Measurements from ENCODE around the gene CNPY2.

Gene CNPY2

GRCh38 chr12:56317675-56318074, 1.9 kb upstream of the CNPY2 start:
- Mint-ChIP-seq H3K4me3 (no peak overlapping the region), H3K27ac (no peak overlapping the region)
- no peak for DNase-seq

DNA sequence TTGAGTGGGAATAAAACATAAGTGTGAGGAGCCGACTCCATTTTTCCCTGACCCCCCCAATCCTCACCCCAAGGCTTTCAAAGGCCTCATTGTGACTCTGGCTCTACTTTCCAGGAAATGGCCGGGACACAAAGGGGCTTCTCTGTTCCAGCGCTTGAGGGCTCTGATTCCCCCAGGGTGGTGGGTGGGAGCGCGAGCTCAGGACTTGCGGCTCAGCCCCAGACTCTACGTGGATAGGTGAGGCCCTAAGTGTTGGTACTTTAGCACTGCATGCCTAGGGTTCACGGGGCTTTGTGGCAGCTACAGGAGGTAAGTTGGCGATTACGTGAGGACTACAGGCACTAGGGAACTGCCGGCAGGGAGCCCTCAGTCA, 553 bp downstream of the CNPY2 start:
- H3K4me3 Mint-ChIP-seq: peak overlapping the region; percentile 95 to 100
- ATAC-seq: peak; percentile 1
- H3K9me3 Mint-ChIP-seq: no peaks in the 10 kb centered on the region
- DNase-seq: peak in 1 of 2 donors; percentile 22
- H3K27me3 Mint-ChIP-seq: no peaks in the 10 kb centered on the region
- peak overlapping the region; percentile 97 to 100 for H3K27ac Mint-ChIP-seq
- H3K4me1 Mint-ChIP-seq: peaks cover 25% of the 10 kb centered on the region

More at GRCh38 chr12:56317675-56318074, 1.9 kb upstream of the CNPY2 start:
- Mint-ChIP-seq H3K4me1 (peaks cover 25% of the 10 kb centered on the region), H3K27me3 (no peaks in the 10 kb centered on the region), H3K9me3 (no peaks in the 10 kb centered on the region)
- ATAC-seq: no peak

DNA sequence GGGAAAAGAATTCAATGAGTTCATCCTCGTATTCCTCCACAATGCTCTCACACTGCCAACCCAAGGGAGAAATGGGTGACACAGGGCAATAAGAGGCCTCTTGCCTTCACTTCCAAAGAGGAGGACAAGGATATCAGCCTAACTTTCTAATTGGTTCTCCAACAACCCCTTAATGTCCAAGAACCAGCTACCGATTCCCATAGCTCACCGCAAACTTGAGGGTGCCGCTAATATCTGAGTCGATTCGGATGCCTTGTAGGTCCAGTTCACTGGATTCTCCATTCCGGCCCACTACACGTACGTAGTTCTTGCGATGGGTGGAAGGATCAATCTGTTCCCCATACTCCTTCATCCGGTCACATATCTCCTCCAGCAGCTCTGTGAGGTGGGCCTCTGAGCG, 4.8 kb downstream of the CNPY2 start:
- no peak for ATAC-seq
- H3K27me3 Mint-ChIP-seq: no peaks in the 10 kb centered on the region

DNA sequence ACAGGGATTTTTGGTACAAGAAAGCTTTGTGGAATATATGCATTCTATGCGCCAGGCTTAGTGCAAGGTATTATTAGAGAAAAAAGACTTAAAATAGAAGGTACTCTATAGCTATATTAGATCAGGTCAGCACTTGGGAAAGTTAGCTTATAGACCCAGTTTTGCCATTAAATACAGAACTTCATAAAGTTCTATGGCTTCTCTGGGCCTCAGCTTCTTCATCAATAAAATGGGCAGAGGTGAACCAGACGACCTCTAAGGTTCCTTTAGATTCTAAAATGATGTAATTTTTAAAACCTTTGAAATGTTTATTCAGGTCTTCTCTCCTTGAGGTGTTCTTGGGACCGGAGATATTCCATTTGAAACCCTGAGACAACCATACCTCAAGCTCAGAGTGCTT, 7.1 kb downstream of the CNPY2 start:
- ATAC-seq: no peak

More for the DNA sequence above, 4.8 kb downstream of the CNPY2 start:
- H3K4me1 Mint-ChIP-seq: peaks cover 18% of the 10 kb centered on the region
- no peak for DNase-seq
- H3K27ac Mint-ChIP-seq: peak overlapping the region in 1 of 2 donors; percentile 89
- H3K4me3 Mint-ChIP-seq: no peak overlapping the region
- no peaks in the 10 kb centered on the region for H3K9me3 Mint-ChIP-seq

DNA sequence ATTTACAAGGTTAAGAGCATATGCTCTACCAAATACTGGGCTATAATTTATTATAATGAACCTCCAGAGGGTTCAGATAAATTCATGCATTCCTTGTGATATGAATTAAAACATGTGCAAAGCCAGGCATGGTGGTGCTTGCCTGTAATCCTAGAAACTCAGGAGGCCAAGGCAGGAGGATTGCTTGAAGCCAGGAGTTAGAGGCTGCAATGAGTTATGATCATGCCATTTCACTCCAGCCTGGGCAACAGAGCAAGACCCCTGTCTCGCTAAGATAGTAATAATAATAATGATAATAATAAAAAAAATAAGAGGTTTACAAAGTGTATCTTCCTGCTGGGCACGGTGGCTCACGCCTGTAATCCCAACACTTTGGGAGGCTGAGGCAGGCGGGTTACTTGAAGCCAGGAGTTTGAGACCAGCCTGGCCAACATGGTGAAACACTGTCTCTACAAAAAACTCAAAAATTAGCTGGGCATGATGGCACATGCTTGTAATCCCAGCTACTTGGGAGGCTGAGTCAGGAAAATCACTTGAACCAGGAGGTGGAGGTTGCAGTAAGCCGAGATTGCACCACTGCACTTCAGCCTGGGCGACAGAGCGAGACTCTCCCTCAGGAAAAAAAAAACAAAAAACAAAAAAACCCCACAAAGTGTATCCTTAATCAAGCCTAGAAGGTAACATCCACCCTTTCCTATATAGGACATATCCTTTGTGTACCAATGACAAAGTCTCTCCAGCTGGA, 8.4 kb downstream of the CNPY2 start:
- Mint-ChIP-seq H3K9me3 (no peaks in the 10 kb centered on the region), H3K4me1 (peaks cover under 1% of the 10 kb centered on the region), H3K27ac (peak overlapping the region in 1 of 2 donors; percentile 19), H3K4me3 (no peak overlapping the region), H3K27me3 (no peaks in the 10 kb centered on the region)
- ATAC-seq (no peak), DNase-seq (no peak)

More for the DNA sequence above, 7.1 kb downstream of the CNPY2 start:
- Mint-ChIP-seq H3K27ac (no peak overlapping the region), H3K4me3 (no peak overlapping the region), H3K9me3 (no peaks in the 10 kb centered on the region), H3K27me3 (no peaks in the 10 kb centered on the region), H3K4me1 (no peaks in the 10 kb centered on the region)
- no peak for DNase-seq

GRCh38 chr12:56304872-56305590, 10.8 kb downstream of the CNPY2 start:
- no peaks in the 10 kb centered on the region for H3K9me3 Mint-ChIP-seq

GRCh38 chr12:56304276-56304675, 11.5 kb downstream of the CNPY2 start:
- H3K4me1 Mint-ChIP-seq: peaks cover 22% of the 10 kb centered on the region
- ATAC-seq: no peak
- H3K9me3 Mint-ChIP-seq: no peaks in the 10 kb centered on the region
- H3K27ac Mint-ChIP-seq: no peak overlapping the region
- DNase-seq: no peak
- H3K27me3 Mint-ChIP-seq: no peaks in the 10 kb centered on the region
- no peak overlapping the region for H3K4me3 Mint-ChIP-seq

More at GRCh38 chr12:56304872-56305590, 10.8 kb downstream of the CNPY2 start:
- peak overlapping the region in 1 of 2 donors; percentile 1 for H3K27ac Mint-ChIP-seq
- H3K4me3 Mint-ChIP-seq: no peak overlapping the region
- ATAC-seq (no peak), DNase-seq (no peak)
- H3K4me1 Mint-ChIP-seq: peaks cover 22% of the 10 kb centered on the region
- no peaks in the 10 kb centered on the region for H3K27me3 Mint-ChIP-seq

- Mint-ChIP-seq H3K9me3 (no peaks in the 10 kb centered on the region), H3K27ac (peak overlapping the region; percentile 95 to 97), H3K4me3 (peak overlapping the region; percentile 96 to 98), H3K27me3 (no peaks in the 10 kb centered on the region), H3K4me1 (peaks cover 55% of the 10 kb centered on the region)
- no peak for ATAC-seq
- no peak for DNase-seq
These were observed 14.9 kb downstream of the CNPY2 start for GRCh38 chr12:56300644-56301464.

DNA sequence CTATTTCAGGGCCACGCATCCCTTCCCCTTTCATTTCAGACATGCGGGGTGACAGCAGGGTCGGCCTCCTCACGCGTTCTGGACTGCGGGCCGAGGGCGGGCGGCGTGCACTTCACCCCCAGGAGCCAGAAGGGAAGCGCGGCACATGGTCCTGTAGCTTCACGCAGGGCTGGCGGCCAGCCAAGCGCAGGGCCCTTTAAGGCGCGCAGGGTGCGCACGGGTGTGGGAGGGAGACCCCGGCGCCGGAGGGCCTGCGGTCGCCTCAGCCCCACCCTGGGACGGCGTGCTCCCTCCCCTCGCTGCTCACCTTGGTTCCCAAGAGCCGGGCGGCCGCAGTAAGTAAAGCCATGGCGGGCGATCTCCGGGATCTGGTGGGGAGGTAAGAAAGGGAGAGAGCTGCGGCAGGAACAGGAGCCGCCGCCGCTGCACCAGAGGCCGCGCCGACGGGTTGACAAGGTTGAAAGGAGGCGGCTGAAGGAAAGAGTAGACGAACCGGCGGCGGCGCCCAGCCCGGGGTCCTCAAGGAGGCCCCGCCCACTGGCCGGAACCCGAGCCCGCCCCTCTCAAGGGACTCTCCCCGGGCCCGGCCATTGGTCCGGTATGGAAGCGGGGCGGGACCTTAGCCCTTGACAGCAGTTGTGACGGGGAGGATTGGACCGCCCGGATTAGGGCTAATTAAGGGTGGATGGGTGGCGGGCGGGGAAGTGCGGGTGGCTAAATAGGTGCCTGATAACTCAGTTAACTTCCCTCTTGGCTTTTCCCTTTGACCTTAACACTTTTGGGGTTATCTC, 15.7 kb downstream of the CNPY2 start, which contains the start of gene CS:
CS (minus strand) TSS at position 478 of the 791 bp plus-strand sequence; CDS start at position 349, 129 bp downstream.
- DNase-seq (peak; percentile 98 to 99), ATAC-seq (peak; percentile 98)
- Mint-ChIP-seq H3K4me1 (peaks cover 55% of the 10 kb centered on the region), H3K9me3 (no peaks in the 10 kb centered on the region), H3K4me3 (peak within 1 kb of the TSS; percentile 96 to 98), H3K27me3 (no peaks in the 10 kb centered on the region), H3K27ac (peak within 1 kb of the TSS; percentile 95 to 97)

DNA sequence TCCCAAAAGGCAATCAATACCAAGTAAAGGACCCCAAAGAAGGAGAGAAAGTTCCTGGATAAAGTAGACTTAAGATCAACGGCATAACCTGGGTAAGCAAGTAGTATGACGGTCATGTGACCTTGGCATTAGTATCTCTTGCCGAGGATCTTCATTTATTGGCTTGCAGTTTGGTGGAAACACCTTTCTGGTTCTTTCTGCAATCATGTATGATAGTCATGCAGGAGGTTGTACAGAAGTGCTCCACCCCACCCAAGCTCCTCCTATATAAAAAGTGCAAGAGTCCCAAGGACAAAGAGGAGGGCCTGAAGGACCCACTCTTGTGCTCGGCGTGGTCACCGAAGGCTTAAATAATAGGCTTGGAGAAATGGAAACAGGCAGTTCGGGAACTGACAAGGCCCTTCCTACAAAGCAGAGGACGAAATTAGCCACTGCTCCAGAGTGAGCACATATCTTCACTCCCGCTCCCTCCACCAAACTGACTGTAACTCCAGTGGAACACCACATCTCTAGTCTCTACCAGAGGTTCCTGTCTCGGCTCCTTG, 16.4 kb downstream of the CNPY2 start:
- DNase-seq (no peak), ATAC-seq (peak; percentile 3)
- peak overlapping the region; percentile 96 to 98 for H3K4me3 Mint-ChIP-seq
- peaks cover 55% of the 10 kb centered on the region for H3K4me1 Mint-ChIP-seq
- no peaks in the 10 kb centered on the region for H3K27me3 Mint-ChIP-seq
- H3K27ac Mint-ChIP-seq: peak overlapping the region; percentile 95 to 97
- H3K9me3 Mint-ChIP-seq: no peaks in the 10 kb centered on the region

GRCh38 chr12:56298828-56299227, 17.0 kb downstream of the CNPY2 start:
- Mint-ChIP-seq H3K27ac (peak overlapping the region in 1 of 2 donors; percentile 97), H3K27me3 (no peaks in the 10 kb centered on the region), H3K9me3 (no peaks in the 10 kb centered on the region), H3K4me3 (peak overlapping the region; percentile 96 to 98), H3K4me1 (peaks cover 60% of the 10 kb centered on the region)
- DNase-seq (no peak), ATAC-seq (no peak)

GRCh38 chr12:56297400-56297799, 18.4 kb downstream of the CNPY2 start:
- Mint-ChIP-seq H3K4me3 (peak overlapping the region; percentile 49 to 57), H3K27me3 (no peaks in the 10 kb centered on the region), H3K27ac (peak overlapping the region in 1 of 2 donors; percentile 59), H3K9me3 (no peaks in the 10 kb centered on the region), H3K4me1 (peaks cover 68% of the 10 kb centered on the region)
- ATAC-seq: no peak
- DNase-seq: no peak

- H3K4me3 Mint-ChIP-seq: no peak overlapping the region
- ATAC-seq (no peak), DNase-seq (no peak)
- H3K4me1 Mint-ChIP-seq: peaks cover 68% of the 10 kb centered on the region
- H3K27me3 Mint-ChIP-seq: no peaks in the 10 kb centered on the region
- peak overlapping the region in 1 of 2 donors; percentile 85 for H3K27ac Mint-ChIP-seq
- no peaks in the 10 kb centered on the region for H3K9me3 Mint-ChIP-seq
These were observed 19.5 kb downstream of the CNPY2 start for GRCh38 chr12:56296295-56296694.

DNA sequence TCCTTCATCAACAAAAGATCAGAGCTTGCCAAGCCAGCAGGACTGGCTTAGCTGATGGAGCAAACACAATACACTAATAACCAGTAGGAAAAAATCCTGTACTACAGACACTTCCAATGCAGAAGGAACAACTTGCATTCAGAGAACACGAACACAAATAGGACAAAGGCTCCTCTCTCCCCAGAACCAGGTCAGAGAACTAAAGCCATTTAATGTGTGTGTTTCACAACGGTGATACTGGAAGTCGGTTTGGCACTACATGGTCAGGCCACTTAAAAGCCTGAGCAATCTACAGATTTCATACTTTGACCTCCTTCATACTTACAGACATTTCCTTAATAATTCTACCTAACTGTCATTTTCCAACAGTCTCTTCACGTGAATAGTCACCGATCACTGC, 22.0 kb downstream of the CNPY2 start:
- H3K27ac Mint-ChIP-seq: no peak overlapping the region
- no peaks in the 10 kb centered on the region for H3K27me3 Mint-ChIP-seq
- ATAC-seq (no peak), DNase-seq (no peak)
- H3K4me3 Mint-ChIP-seq: no peak overlapping the region
- no peaks in the 10 kb centered on the region for H3K9me3 Mint-ChIP-seq
- H3K4me1 Mint-ChIP-seq: peaks cover 66% of the 10 kb centered on the region
